Activated naive CD4-positive, alpha-beta T cell treated with Interleukin-2 at 50 U/mL for 16 hours (primary cell): ENCODE measurements around the gene CCDC59.
"Not testable (repeated sequence)": the region's sequence is repeated elsewhere in the genome, so short reads cannot be mapped to it uniquely, and the experiment has no call there.

Experiments used
- DNase-seq: peaks from one replicate; pipeline ENCODE4 v3.0.0-alpha.2; 2020

The CCDC59 gene

GRCh38 chr12:82358200-82359114 lies at the start of gene CCDC59, which contains the start of gene METTL25:
TSS of gene CCDC59 (minus strand) at chr12:82358387. CDS start at chr12:82358376, 11 bp downstream.
TSS of gene METTL25 (plus strand) at chr12:82358529. CDS start at chr12:82358566, 37 bp downstream.
- peak; percentile 97 for DNase-seq

- DNase-seq = no peak
Observed at GRCh38 chr12:82407481-82407880, 49.3 kb upstream of the CCDC59 start.

- no peak for DNase-seq
Observed at GRCh38 chr12:82406651-82407050, 48.5 kb upstream of the CCDC59 start.

GRCh38 chr12:82400819-82401218 lies 42.6 kb upstream of the CCDC59 start:
- no peak for DNase-seq

- DNase-seq = no peak
Observed at GRCh38 chr12:82398879-82399278, 40.7 kb upstream of the CCDC59 start.

- no peak for DNase-seq
Observed at GRCh38 chr12:82383930-82384552, 25.9 kb upstream of the CCDC59 start.

- no peak for DNase-seq
Observed at GRCh38 chr12:82378997-82379396, 20.8 kb upstream of the CCDC59 start.

GRCh38 chr12:82375201-82375600 lies 17.0 kb upstream of the CCDC59 start:
- no peak for DNase-seq

- no peak for DNase-seq
Observed at GRCh38 chr12:82366197-82366596, 8.0 kb upstream of the CCDC59 start.

- DNase-seq = no peak
Observed at GRCh38 chr12:82363990-82364389, 5.8 kb upstream of the CCDC59 start.

- DNase-seq = no peak
Observed at GRCh38 chr12:82361461-82361915, 3.3 kb upstream of the CCDC59 start.

- DNase-seq = not testable (repeated sequence)
Observed at GRCh38 chr12:82360834-82361233, 2.6 kb upstream of the CCDC59 start.

GRCh38 chr12:82359115-82359478 lies 910 bp upstream of the CCDC59 start:
- DNase-seq = no peak

GRCh38 chr12:82357845-82358199 lies 365 bp downstream of the CCDC59 start:
- DNase-seq = no peak

- DNase-seq = no peak
Observed at GRCh38 chr12:82357340-82357739, 847 bp downstream of the CCDC59 start.

GRCh38 chr12:82351390-82351789 lies 6.8 kb downstream of the CCDC59 start:
- no peak for DNase-seq

- no peak for DNase-seq
Observed at GRCh38 chr12:82350161-82350560, 8.0 kb downstream of the CCDC59 start.

GRCh38 chr12:82329508-82329907 lies 28.7 kb downstream of the CCDC59 start:
- DNase-seq = no peak

- no peak for DNase-seq
Observed at GRCh38 chr12:82327861-82328260, 30.3 kb downstream of the CCDC59 start.

- no peak for DNase-seq
Observed at GRCh38 chr12:82326905-82327503, 31.2 kb downstream of the CCDC59 start.

- DNase-seq = no peak
Observed at GRCh38 chr12:82325540-82326336, 32.4 kb downstream of the CCDC59 start.

- DNase-seq = no peak
Observed at GRCh38 chr12:82319276-82319675, 38.9 kb downstream of the CCDC59 start.

- no peak for DNase-seq
Observed at GRCh38 chr12:82314406-82314892, 43.7 kb downstream of the CCDC59 start.
